NCI-H510A treated with DMSO at 0.1 percent for 48 hours (cell line): ENCODE results near the gene PKLR.

Source experiments
- DNase-seq: peaks from one replicate; lab custom pipeline; 2025; lab: John Stamatoyannopoulos, UW

PKLR gene

GRCh38 chr1:155285063-155285462 lies 16.2 kb downstream of the PKLR start:
- DNase-seq, result no peak

DNA sequence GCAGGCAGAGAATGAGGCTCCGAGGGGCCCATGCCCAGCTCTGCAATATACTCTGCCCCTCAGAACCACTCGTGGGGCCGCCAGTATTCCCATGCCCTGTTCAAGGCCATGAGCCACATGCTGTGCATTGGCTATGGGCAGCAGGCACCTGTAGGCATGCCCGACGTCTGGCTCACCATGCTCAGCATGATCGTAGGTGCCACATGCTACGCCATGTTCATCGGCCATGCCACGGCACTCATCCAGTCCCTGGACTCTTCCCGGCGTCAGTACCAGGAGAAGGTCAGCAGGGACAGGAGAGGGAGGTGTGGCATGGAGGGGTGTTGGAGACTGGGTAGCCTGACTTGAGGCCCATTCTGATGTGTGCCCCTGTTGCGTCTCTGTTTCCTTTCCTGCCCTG lies 16.8 kb downstream of the PKLR start:
- no peak for DNase-seq

DNA sequence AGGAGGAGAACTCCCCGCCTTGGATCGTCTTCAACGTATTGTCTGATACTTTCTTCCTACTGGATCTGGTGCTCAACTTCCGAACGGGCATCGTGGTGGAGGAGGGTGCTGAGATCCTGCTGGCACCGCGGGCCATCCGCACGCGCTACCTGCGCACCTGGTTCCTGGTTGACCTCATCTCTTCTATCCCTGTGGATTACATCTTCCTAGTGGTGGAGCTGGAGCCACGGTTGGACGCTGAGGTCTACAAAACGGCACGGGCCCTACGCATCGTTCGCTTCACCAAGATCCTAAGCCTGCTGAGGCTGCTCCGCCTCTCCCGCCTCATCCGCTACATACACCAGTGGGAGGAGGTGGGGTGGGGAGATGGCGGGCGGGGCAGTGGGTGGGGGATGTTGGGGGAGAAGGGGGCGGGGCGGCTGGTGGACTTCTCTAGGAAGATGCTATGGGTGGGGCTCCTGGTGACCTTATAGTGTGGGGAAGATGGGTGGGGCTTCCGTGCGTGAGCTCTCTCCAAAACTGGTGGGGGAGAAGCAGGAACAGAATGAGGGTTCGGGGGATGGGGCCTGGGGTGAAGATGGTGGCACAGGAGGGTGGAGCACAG lies 18.6 kb downstream of the PKLR start:
- DNase-seq, result no peak

- no peak for DNase-seq
These were observed 22.0 kb downstream of the PKLR start for GRCh38 chr1:155279268-155279667.

GRCh38 chr1:155278689-155279160 lies 22.5 kb downstream of the PKLR start:
- no peak for DNase-seq

- peak; percentile 68 for DNase-seq
These were observed 23.1 kb downstream of the PKLR start for GRCh38 chr1:155277902-155278688.

GRCh38 chr1:155277070-155277901 lies 24.0 kb downstream of the PKLR start, which contains the start of gene HCN3:
Gene HCN3, plus strand, starts transcription at chr1:155277463. Its CDS starts 128 bp downstream, at chr1:155277591.
- peak; percentile 99 for DNase-seq

DNA sequence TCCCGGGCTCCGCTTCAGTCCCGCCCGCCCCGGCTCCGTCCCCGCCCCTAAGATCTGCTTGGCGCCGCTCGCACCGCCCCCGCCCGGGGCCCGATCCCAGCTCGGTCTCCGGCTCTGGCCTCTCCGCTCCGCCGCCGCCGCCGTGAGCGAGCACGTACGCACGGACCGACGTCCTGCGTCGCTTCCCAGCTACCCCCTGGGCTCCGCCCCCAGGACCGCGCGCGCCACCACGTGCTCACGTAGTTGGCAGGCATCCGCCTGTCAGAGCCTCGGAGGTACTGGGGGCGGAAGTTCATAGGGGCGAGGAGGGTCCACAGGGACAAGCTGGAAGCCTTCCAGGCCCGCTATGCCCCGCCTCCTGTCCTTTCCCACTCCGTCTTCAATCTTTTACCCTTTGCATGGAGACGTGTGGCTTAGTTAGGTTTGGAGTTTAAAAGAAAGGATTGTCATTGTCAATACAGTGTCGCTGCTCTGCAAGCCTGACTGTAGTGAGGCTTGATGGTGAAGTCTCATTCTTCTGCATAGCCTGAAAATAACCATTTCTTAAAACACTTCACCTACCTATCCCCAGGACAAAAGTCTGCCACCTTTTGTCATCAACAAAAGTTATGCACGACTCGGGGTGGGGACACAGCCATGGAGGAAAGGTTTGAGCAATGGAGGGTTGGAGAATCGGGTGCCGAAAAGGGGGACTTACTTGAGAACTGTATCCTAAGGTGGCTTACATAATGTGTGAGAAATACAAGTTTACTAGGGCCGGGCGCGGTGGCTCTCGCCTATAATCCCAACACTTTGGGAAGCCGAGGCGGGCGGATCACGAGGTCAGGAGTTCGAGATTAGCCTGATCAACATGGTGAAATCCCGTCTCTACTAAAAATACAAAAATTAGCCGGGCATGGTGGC lies 27.6 kb downstream of the PKLR start, which contains the start of gene CLK2:
TSS of gene CLK2 (minus strand) at position 162 of the 903 bp plus-strand sequence. CDS start 2,527 bp downstream, outside the sequence.
- peak; percentile 90 for DNase-seq

DNA sequence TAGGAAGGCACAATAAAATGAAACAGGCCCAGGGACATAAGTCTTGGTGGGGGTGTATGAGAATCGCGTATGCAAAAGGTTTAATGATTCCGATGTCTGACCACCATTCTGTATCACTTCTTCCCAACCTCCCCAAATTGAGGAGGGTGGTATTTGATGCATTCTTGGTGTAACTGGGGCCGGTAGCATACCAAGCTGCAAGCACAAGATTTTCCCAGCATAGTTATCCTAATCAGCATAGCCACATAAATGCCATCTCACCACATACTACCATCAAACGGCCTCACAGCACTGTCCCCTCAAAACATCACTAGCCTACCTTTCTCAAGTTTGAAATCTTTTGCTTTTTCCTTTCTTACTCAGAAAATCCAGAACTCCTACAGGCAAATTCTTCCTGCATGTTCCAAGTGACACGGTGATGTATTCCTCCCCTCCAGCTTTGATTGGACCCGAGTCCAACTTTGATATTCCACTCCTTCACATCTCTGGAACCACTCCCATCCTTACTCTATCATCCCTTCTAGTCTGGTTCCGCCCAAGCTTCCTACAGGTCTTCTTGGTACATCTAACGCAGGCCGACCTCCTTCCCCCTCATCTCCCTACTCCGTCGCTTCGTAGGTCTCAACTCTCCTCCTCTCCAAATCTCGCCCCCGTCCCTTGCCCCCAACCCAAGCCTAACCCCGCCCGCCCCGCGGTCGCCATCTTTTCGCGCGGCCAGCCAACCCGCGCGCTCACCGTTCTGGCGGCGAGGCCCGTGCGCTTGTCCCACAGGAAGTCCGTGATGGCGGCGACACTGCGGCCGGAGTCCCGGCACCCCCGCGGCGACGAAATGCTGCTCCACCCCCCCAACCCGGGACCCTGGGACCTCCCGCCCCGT lies 28.5 kb downstream of the PKLR start:
- DNase-seq, result peak; percentile 77

- no peak for DNase-seq
These were observed 31.9 kb downstream of the PKLR start for GRCh38 chr1:155269381-155269780.

- no peak for DNase-seq
These were observed 32.6 kb downstream of the PKLR start for GRCh38 chr1:155268630-155269029.

- no peak for DNase-seq
These were observed 33.9 kb downstream of the PKLR start for GRCh38 chr1:155267373-155267772.

DNA sequence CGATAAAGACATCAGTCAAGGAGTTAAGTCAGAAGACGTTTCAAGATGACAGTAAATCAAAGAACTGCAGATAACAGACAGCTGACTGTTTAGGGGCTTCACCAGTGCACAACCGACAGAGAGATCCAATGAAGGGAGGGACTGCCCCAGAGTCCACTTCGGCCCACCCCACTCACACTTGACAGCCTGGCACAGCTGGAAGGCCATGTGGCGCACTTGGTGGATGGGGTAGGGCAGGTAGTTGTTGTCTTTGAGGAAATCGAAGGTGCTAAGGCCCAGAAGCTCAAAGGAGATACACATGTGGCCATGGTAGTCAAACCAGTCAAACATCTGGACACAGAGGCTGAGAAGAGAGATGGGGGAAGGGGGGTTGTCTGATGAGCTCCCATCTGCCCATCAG lies 34.7 kb downstream of the PKLR start:
- no peak for DNase-seq

GRCh38 chr1:155263067-155263466 lies 38.2 kb downstream of the PKLR start:
- no peak for DNase-seq

- DNase-seq, result peak; percentile 97
These were observed 39.2 kb downstream of the PKLR start, which contains the start of gene SCAMP3 for GRCh38 chr1:155261852-155262673. Gene SCAMP3, minus strand, starts transcription at chr1:155262360. Its CDS starts 209 bp downstream, at chr1:155262151.

DNA sequence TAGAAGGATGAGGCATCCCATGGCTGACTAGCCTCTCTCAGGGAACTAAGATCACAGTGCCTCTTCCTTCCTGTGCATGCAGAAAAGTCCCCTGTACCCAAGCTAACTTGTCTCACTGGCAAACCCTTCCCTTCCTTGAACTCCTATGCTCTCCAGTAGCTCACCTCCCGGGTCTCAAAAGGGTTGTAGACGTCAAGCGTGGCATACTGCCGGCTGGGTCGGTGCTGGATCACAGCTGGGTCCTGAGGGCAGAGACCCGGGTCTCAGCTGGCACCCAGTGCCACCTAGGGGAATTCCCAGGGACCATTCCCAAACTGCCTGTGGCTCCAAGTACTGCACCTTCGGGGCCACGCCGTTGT lies 39.8 kb downstream of the PKLR start:
- DNase-seq, result peak; percentile 48

DNA sequence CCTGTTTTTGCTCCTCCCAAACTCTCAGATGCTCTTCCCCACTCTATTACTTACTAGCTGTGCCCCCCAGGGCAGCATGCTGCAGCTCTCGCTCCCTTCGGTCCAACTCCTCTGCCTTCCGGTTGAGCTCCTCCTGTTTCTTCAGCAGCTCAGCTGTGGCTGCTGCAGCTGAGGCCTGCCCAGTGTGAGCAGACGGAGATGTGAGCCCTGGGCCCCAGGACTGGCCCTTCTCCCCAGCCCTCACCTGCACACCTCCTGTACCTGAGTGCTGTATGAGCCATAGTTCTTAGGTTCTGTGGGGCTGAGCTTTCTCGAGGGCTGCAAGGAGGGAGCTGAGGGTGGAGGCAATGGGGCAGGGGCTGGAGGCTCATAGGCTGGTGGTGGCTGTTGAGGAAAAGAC lies 41.0 kb downstream of the PKLR start:
- DNase-seq, result no peak

GRCh38 chr1:155256058-155256852 lies 45.0 kb downstream of the PKLR start:
- DNase-seq, result no peak
